Left lung (tissue), 10 donors: ENCODE results near the gene FRMD1. TPM values are rescaled to one million over a fixed set of nuclear protein-coding genes. Genes with fewer than 3 reads are reported as not detected.

Experiments
- ATAC-seq: fragments of 200-7000 bp; cut with Tn5 transposase; one replicate; pipeline ENCODE4 v1.9.1; 2020; ENCODE audit warnings: moderate library complexity
- DNase-seq, 4 donors: peaks; one replicate each; pipeline ENCODE4 v3.0.0-alpha.2; 2013 to 2020
- H3K27ac ChIP-seq, 2 donors: fragments of 200-600 bp; sonication (generic) in 1 of 2; one replicate each; pipeline versions ENCODE4 v1.5.0 to v1.8.0; 2020 to 2021
- H3K27me3 ChIP-seq, 2 donors: fragments of 200-600 bp; sonication (generic) in 1 of 2; one replicate each; pipeline versions ENCODE4 v1.5.0 to v1.8.0; 2020 to 2021
- H3K36me3 ChIP-seq, 2 donors: fragments of 200-600 bp; sonication (generic) in 1 of 2; one replicate each; pipeline versions ENCODE4 v1.5.0 to v1.8.0; 2020 to 2021
- H3K4me1 ChIP-seq, 2 donors: fragments of 200-600 bp; one replicate each; pipeline ENCODE4 v1.8.0; 2021
- H3K4me3 ChIP-seq, 2 donors: fragments of 200-600 bp; sonication (generic) in 1 of 2; one replicate each; pipeline versions ENCODE4 v1.5.0 to v1.8.0; 2020 to 2021; ENCODE audit warnings: mild to moderate bottlenecking in 1 of 2
- H3K9me3 ChIP-seq, 2 donors: fragments of 200-600 bp; sonication (generic) in 1 of 2; one replicate each; pipeline versions ENCODE4 v1.5.0 to v1.8.0; 2020 to 2021
- CTCF ChIP-seq, 2 donors: fragments of 200-600 bp; sonication (generic) in 1 of 2; IDR thresholded peaks; one replicate each; pipeline versions ENCODE4 v1.5.0 to v1.8.0; 2021; ENCODE audit warnings: antibody characterized with exemption in 2 of 2
- intact Hi-C, 2 donors: fragments of 100-400 bp; cut with DNase I; formaldehyde crosslinking; loops; one replicate each; pipeline versions ENCODE4 v1.11.2 to v1.14.2; 2022
- polyA plus RNA-seq, 6 donors: library from polyadenylated mRNA; unstranded; fragments of 120-200 nt; gene quantifications; one replicate each; pipeline ENCODE4 v1.2.1, GENCODE V29; 2013; ENCODE audit not compliant: insufficient read length in 6 of 6
- total RNA-seq, 2 donors: library from RNA; stranded (reverse); fragmentation: NEBNext Ultra II Directional; extraction: Animal tissue kit (Norgen Biotek cat#: 25700); gene quantifications; one replicate each; pipeline ENCODE4 v1.2.1, GENCODE V29; 2021
- donor health status: DM: no; HTN: yes; CAD: no.
- donor health status: DM: no; HTN: no; CAD: no.

The FRMD1 gene
- total and polyA plus RNA-seq, 8 donors: 3.4 to 7.2 (median 6.0) TPM; not detected in 2

GRCh38 chr6:168095716-168096250 lies 16.8 kb upstream of the FRMD1 start:
- ATAC-seq (no peak), DNase-seq (peak in 1 of 4 donors; percentile 62)
- no peak overlapping the region for H3K27ac ChIP-seq

GRCh38 chr6:168095171-168095691 lies 16.2 kb upstream of the FRMD1 start:
- Histone ChIP-seq H3K27me3 (peaks cover 5 to 24% of the 10 kb centered on the region in 2 donors), H3K4me3 (no peak overlapping the region), H3K36me3 (no peaks in the 10 kb centered on the region), H3K4me1 (no peaks in the 10 kb centered on the region), H3K9me3 (no peaks in the 10 kb centered on the region), H3K27ac (no peak overlapping the region)
- ATAC-seq: no peak
- TF ChIP-seq CTCF (IDR thresholded peaks at IDR 0.05): no peak
- DNase-seq: peak in 1 of 4 donors; percentile 60
- intact Hi-C loops: no loop called here

More at GRCh38 chr6:168095716-168096250, 16.8 kb upstream of the FRMD1 start:
- H3K4me3 ChIP-seq: no peak overlapping the region
- TF ChIP-seq CTCF (IDR thresholded peaks at IDR 0.05): no peak
- H3K4me1 ChIP-seq: no peaks in the 10 kb centered on the region
- no peaks in the 10 kb centered on the region for H3K36me3 ChIP-seq
- H3K9me3 ChIP-seq: no peaks in the 10 kb centered on the region
- intact Hi-C loops: no loop called here
- peaks cover 5 to 30% of the 10 kb centered on the region in 2 donors for H3K27me3 ChIP-seq

GRCh38 chr6:168093634-168094033 lies 14.6 kb upstream of the FRMD1 start:
- H3K4me3 ChIP-seq: no peak overlapping the region
- no peaks in the 10 kb centered on the region for H3K36me3 ChIP-seq
- H3K27ac ChIP-seq: no peak overlapping the region
- no peak for TF ChIP-seq CTCF (IDR thresholded peaks at IDR 0.05)
- ATAC-seq: no peak
- no peaks in the 10 kb centered on the region for H3K4me1 ChIP-seq
- no peaks in the 10 kb centered on the region for H3K9me3 ChIP-seq
- H3K27me3 ChIP-seq: peaks cover 0 to 8% of the 10 kb centered on the region in 2 donors
- intact Hi-C loops: no loop called here
- DNase-seq: peak in 1 of 4 donors; percentile 39

- DNase-seq (peak in 1 of 4 donors; percentile 56), ATAC-seq (no peak)
- Histone ChIP-seq H3K4me3 (no peak overlapping the region), H3K4me1 (no peaks in the 10 kb centered on the region), H3K27ac (no peak overlapping the region), H3K27me3 (peaks cover 0 to 3% of the 10 kb centered on the region in 2 donors), H3K36me3 (no peaks in the 10 kb centered on the region), H3K9me3 (no peaks in the 10 kb centered on the region)
- TF ChIP-seq CTCF (IDR thresholded peaks at IDR 0.05): no peak
- intact Hi-C loops: no loop called here
Observed at GRCh38 chr6:168093071-168093505, 14.1 kb upstream of the FRMD1 start.

GRCh38 chr6:168092541-168092940 lies 13.5 kb upstream of the FRMD1 start:
- Histone ChIP-seq H3K27me3 (no peaks in the 10 kb centered on the region), H3K36me3 (no peaks in the 10 kb centered on the region), H3K27ac (no peak overlapping the region), H3K4me3 (no peak overlapping the region), H3K9me3 (no peaks in the 10 kb centered on the region), H3K4me1 (no peaks in the 10 kb centered on the region)
- DNase-seq: peak in 1 of 4 donors; percentile 33
- ATAC-seq: no peak
- intact Hi-C loops: no loop called here
- no peak for TF ChIP-seq CTCF (IDR thresholded peaks at IDR 0.05)
